ENCODE data around the gene FBH1. TPM values are rescaled to one million over a fixed set of nuclear protein-coding genes. Genes with fewer than 3 reads are reported as not detected.
"Not testable (repeated sequence)": the region's sequence is repeated elsewhere in the genome, so short reads cannot be mapped to it uniquely, and the experiment has no call there.

FBH1 gene
- total RNA-seq, 6 experiments from 2014 or later = 60.1 to 69.8 (median 64.2) TPM

- TF ChIP-seq CTCF (IDR thresholded peaks at IDR 0.05) = no peak
- Mint-ChIP-seq H3K4me1 (ENCODE audit: low read depth) (peaks cover 27% of the 10 kb centered on the region), H3K27me3 (ENCODE audit: insufficient read depth) (peaks cover 8% of the 10 kb centered on the region), H3K4me3 (no peak overlapping the region), H3K36me3 (ENCODE audit: low read depth) (peaks cover 7% of the 10 kb centered on the region; the same call in 1 of the 2 replicates), H3K9me3 (no peaks in the 10 kb centered on the region; the same call in 1 of the 2 replicates), H3K27ac (peak overlapping the region; percentile 90; the same call in 1 of the 2 replicates)
- no peak for DNase-seq
These were observed 30.0 kb upstream of the FBH1 start for GRCh38 chr10:5860066-5860465.

GRCh38 chr10:5862360-5862961 is 27.6 kb upstream of the FBH1 start:
- Mint-ChIP-seq H3K4me1 (ENCODE audit: low read depth) (peaks cover 27% of the 10 kb centered on the region), H3K9me3 (peaks cover 3% of the 10 kb centered on the region; the same call in 1 of the 2 replicates), H3K36me3 (ENCODE audit: low read depth) (peaks cover 7% of the 10 kb centered on the region; the same call in 1 of the 2 replicates), H3K27me3 (ENCODE audit: insufficient read depth) (peaks cover 6% of the 10 kb centered on the region), H3K4me3 (no peak overlapping the region), H3K27ac (peak overlapping the region; percentile 90)
- DNase-seq = no peak
- TF ChIP-seq CTCF (IDR thresholded peaks at IDR 0.05) = no peak

- not testable (repeated sequence) for H3K9me3 Mint-ChIP-seq; H3K27me3 Mint-ChIP-seq (ENCODE audit: insufficient read depth); DNase-seq; H3K36me3 Mint-ChIP-seq (ENCODE audit: low read depth); H3K4me3 Mint-ChIP-seq; H3K27ac Mint-ChIP-seq
- H3K4me1 Mint-ChIP-seq (ENCODE audit: low read depth) = peaks cover 27% of the 10 kb centered on the region
These were observed 26.9 kb upstream of the FBH1 start for GRCh38 chr10:5862981-5863685.

GRCh38 chr10:5866451-5867081 is 23.5 kb upstream of the FBH1 start:
- not testable (repeated sequence) for H3K27me3 Mint-ChIP-seq (ENCODE audit: insufficient read depth); H3K4me3 Mint-ChIP-seq; DNase-seq; H3K27ac Mint-ChIP-seq
- Mint-ChIP-seq H3K36me3 (ENCODE audit: low read depth) (peaks cover 27% of the 10 kb centered on the region), H3K9me3 (peaks cover 20% of the 10 kb centered on the region), H3K4me1 (ENCODE audit: low read depth) (peaks cover 12% of the 10 kb centered on the region)

GRCh38 chr10:5867091-5867615 is 22.9 kb upstream of the FBH1 start:
- not testable (repeated sequence) for H3K4me3 Mint-ChIP-seq; H3K27ac Mint-ChIP-seq; H3K4me1 Mint-ChIP-seq (ENCODE audit: low read depth); H3K27me3 Mint-ChIP-seq (ENCODE audit: insufficient read depth); DNase-seq
- Mint-ChIP-seq H3K9me3 (peaks cover 20% of the 10 kb centered on the region), H3K36me3 (ENCODE audit: low read depth) (peaks cover 27% of the 10 kb centered on the region)

GRCh38 chr10:5868383-5868782 is 21.7 kb upstream of the FBH1 start:
- not testable (repeated sequence) for H3K27ac Mint-ChIP-seq; H3K27me3 Mint-ChIP-seq (ENCODE audit: insufficient read depth); H3K4me1 Mint-ChIP-seq (ENCODE audit: low read depth); DNase-seq; H3K4me3 Mint-ChIP-seq
- H3K36me3 Mint-ChIP-seq (ENCODE audit: low read depth) = peaks cover 21% of the 10 kb centered on the region
- peaks cover 20% of the 10 kb centered on the region for H3K9me3 Mint-ChIP-seq

GRCh38 chr10:5869156-5869555 is 20.9 kb upstream of the FBH1 start:
- TF ChIP-seq CTCF (IDR thresholded peaks at IDR 0.05) = no peak
- peaks cover 8% of the 10 kb centered on the region for H3K4me1 Mint-ChIP-seq (ENCODE audit: low read depth)
- H3K36me3 Mint-ChIP-seq (ENCODE audit: low read depth) = peaks cover 24% of the 10 kb centered on the region
- DNase-seq = no peak
- no peak overlapping the region for H3K27ac Mint-ChIP-seq
- peaks cover 20% of the 10 kb centered on the region for H3K9me3 Mint-ChIP-seq
- no peak overlapping the region for H3K4me3 Mint-ChIP-seq
- H3K27me3 Mint-ChIP-seq (ENCODE audit: insufficient read depth) = peaks cover 7% of the 10 kb centered on the region

Data from HFFc6 (cell line).